ENCODE results near the gene KRT40. TPM values are rescaled to one million over a fixed set of nuclear protein-coding genes. Genes with fewer than 3 reads are reported as not detected.

Gene KRT40
- not detected in 2 replicates for total RNA-seq (2014; rRNA removed; shearing (Covaris generic))
- polyA plus RNA-seq (2016; fragmentation: Nextera tagmentation; extraction: Ambion mirVana), result not detected in 2 replicates
- long read RNA-seq, result 0 reads

DNA sequence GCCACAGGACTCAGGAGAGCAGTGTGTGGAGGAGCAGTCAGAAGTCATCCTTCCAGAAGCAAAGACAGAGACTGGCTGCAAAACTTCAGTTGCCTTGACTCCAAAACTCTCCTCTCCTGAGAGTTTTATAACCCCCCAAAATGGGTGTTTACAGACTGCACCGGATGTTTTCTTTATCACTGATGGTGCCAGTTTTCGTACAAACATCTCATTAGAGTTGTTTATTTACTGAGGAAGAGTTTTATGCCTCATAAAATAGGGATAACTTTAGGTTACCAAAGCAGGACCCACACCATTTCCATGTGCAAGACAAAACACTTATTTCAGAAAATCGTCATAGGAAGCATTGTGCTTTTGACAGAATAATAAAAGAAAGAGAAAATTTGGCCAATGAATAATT is at the start of gene KRT40:
TSS of gene KRT40 (minus strand) at position 101 of the 400 bp plus-strand sequence. CDS start at position 48, 53 bp downstream.
- no peaks in the 10 kb centered on the region for H3K36me3 ChIP-seq (ENCODE audit: insufficient read depth)
- H4K20me1 ChIP-seq (replicated peaks; ENCODE audit: insufficient read depth), result no peaks in the 10 kb centered on the region
- peak within 1 kb of the TSS; percentile 52; the same call in 1 of the 2 replicates for H2AFZ ChIP-seq
- no peak within 1 kb of the TSS for H3K4me3 Mint-ChIP-seq
- H3K4me1 ChIP-seq (ENCODE audit: insufficient read depth), result 0 out of 2 replicates have a peak, but pooled peaks cover 3% of the 10 kb centered on the region
- no peaks in the 10 kb centered on the region for H3K9me2 ChIP-seq (ENCODE audit: insufficient read depth)
- H3F3A ChIP-seq (replicated peaks; ENCODE audit: low read depth), result no peaks in the 10 kb centered on the region
- H3K4me1 Mint-ChIP-seq, result peaks cover 11% of the 10 kb centered on the region; the same call in 2 of the 3 replicates
- ATAC-seq (no peak), DNase-seq (ENCODE audit: low spot score) (no peak)
- no peak within 1 kb of the TSS for H3K4me3 ChIP-seq
- no peak within 1 kb of the TSS for H3K27ac Mint-ChIP-seq
- no peaks in the 10 kb centered on the region for H3K27me3 ChIP-seq (ENCODE audit: insufficient read depth)
- H3K9me3 Mint-ChIP-seq, result no peaks in the 10 kb centered on the region
- no peaks in the 10 kb centered on the region for H3K36me3 Mint-ChIP-seq (ENCODE audit: low read depth)
- no peaks in the 10 kb centered on the region for H3K79me2 ChIP-seq (replicated peaks; ENCODE audit: insufficient read depth)
- TF ChIP-seq ZNF331 (CRISPR knock-in tag; IDR thresholded peaks at IDR 0.05; ENCODE audit: low read depth) (no peak), POLR2AphosphoS5 (IDR thresholded peaks at IDR 0.05; ENCODE audit: low read depth) (no peak), EZH2 (IDR thresholded peaks at IDR 0.05; ENCODE audit: low read depth, unreplicated experiment) (no peak), EZH2phosphoT487 (IDR thresholded peaks at IDR 0.05; ENCODE audit: unreplicated experiment) (no peak), ZNF114 (CRISPR knock-in tag; IDR thresholded peaks at IDR 0.05) (no peak), STAT1 (IDR thresholded peaks at IDR 0.05; ENCODE audit: unreplicated experiment) (no peak), CREB1 (CRISPR knock-in tag; IDR thresholded peaks at IDR 0.05; ENCODE audit: low read depth) (no peak), JUNB (IDR thresholded peaks at IDR 0.05; ENCODE audit: unreplicated experiment) (no peak), NANOG (IDR thresholded peaks at IDR 0.05; ENCODE audit: borderline replicate concordance) (no peak)
- TF ChIP-seq, protein P1, sequence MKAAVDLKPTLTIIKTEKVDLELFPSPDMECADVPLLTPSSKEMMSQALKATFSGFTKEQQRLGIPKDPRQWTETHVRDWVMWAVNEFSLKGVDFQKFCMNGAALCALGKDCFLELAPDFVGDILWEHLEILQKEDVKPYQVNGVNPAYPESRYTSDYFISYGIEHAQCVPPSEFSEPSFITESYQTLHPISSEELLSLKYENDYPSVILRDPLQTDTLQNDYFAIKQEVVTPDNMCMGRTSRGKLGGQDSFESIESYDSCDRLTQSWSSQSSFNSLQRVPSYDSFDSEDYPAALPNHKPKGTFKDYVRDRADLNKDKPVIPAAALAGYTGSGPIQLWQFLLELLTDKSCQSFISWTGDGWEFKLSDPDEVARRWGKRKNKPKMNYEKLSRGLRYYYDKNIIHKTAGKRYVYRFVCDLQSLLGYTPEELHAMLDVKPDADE (IDR thresholded peaks at IDR 0.05), result no peak
- TF ChIP-seq, protein P2, sequence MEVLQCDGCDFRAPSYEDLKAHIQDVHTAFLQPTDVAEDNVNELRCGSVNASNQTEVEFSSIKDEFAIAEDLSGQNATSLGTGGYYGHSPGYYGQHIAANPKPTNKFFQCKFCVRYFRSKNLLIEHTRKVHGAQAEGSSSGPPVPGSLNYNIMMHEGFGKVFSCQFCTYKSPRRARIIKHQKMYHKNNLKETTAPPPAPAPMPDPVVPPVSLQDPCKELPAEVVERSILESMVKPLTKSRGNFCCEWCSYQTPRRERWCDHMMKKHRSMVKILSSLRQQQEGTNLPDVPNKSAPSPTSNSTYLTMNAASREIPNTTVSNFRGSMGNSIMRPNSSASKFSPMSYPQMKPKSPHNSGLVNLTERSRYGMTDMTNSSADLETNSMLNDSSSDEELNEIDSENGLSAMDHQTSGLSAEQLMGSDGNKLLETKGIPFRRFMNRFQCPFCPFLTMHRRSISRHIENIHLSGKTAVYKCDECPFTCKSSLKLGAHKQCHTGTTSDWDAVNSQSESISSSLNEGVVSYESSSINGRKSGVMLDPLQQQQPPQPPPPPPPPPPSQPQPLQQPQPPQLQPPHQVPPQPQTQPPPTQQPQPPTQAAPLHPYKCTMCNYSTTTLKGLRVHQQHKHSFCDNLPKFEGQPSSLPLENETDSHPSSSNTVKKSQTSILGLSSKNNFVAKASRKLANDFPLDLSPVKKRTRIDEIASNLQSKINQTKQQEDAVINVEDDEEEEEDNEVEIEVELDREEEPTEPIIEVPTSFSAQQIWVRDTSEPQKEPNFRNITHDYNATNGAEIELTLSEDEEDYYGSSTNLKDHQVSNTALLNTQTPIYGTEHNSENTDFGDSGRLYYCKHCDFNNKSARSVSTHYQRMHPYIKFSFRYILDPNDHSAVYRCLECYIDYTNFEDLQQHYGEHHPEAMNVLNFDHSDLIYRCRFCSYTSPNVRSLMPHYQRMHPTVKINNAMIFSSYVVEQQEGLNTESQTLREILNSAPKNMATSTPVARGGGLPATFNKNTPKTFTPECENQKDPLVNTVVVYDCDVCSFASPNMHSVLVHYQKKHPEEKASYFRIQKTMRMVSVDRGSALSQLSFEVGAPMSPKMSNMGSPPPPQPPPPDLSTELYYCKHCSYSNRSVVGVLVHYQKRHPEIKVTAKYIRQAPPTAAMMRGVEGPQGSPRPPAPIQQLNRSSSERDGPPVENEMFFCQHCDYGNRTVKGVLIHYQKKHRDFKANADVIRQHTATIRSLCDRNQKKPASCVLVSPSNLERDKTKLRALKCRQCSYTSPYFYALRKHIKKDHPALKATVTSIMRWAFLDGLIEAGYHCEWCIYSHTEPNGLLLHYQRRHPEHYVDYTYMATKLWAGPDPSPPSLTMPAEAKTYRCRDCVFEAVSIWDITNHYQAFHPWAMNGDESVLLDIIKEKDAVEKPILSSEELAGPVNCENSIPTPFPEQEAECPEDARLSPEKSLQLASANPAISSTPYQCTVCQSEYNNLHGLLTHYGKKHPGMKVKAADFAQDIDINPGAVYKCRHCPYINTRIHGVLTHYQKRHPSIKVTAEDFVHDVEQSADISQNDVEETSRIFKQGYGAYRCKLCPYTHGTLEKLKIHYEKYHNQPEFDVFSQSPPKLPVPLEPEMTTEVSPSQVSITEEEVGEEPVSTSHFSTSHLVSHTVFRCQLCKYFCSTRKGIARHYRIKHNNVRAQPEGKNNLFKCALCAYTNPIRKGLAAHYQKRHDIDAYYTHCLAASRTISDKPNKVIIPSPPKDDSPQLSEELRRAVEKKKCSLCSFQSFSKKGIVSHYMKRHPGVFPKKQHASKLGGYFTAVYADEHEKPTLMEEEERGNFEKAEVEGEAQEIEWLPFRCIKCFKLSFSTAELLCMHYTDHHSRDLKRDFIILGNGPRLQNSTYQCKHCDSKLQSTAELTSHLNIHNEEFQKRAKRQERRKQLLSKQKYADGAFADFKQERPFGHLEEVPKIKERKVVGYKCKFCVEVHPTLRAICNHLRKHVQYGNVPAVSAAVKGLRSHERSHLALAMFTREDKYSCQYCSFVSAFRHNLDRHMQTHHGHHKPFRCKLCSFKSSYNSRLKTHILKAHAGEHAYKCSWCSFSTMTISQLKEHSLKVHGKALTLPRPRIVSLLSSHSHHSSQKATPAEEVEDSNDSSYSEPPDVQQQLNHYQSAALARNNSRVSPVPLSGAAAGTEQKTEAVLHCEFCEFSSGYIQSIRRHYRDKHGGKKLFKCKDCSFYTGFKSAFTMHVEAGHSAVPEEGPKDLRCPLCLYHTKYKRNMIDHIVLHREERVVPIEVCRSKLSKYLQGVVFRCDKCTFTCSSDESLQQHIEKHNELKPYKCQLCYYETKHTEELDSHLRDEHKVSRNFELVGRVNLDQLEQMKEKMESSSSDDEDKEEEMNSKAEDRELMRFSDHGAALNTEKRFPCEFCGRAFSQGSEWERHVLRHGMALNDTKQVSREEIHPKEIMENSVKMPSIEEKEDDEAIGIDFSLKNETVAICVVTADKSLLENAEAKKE (CRISPR knock-in tag; IDR thresholded peaks at IDR 0.05), result no peak
- TF ChIP-seq, protein P3, sequence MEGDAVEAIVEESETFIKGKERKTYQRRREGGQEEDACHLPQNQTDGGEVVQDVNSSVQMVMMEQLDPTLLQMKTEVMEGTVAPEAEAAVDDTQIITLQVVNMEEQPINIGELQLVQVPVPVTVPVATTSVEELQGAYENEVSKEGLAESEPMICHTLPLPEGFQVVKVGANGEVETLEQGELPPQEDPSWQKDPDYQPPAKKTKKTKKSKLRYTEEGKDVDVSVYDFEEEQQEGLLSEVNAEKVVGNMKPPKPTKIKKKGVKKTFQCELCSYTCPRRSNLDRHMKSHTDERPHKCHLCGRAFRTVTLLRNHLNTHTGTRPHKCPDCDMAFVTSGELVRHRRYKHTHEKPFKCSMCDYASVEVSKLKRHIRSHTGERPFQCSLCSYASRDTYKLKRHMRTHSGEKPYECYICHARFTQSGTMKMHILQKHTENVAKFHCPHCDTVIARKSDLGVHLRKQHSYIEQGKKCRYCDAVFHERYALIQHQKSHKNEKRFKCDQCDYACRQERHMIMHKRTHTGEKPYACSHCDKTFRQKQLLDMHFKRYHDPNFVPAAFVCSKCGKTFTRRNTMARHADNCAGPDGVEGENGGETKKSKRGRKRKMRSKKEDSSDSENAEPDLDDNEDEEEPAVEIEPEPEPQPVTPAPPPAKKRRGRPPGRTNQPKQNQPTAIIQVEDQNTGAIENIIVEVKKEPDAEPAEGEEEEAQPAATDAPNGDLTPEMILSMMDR (conservative IDR thresholded peaks at IDR 0.05; ENCODE audit: low read depth in 2 of 2), result no peak
- no peak within 1 kb of the TSS for H3K4me2 ChIP-seq
- no peak within 1 kb of the TSS for H3K27ac ChIP-seq (ENCODE audit: low read depth)
- H3K27me3 Mint-ChIP-seq (ENCODE audit: insufficient read depth, low read depth, poor library complexity), result peaks cover 9% of the 10 kb centered on the region

Data from GM23338 (cell line).